GM19463 (cell line): Measurements from ENCODE around the gene MTOR.
"Not testable (repeated sequence)": the region's sequence is repeated elsewhere in the genome, so short reads cannot be mapped to it uniquely, and the experiment has no call there.

Experiments
- ATAC-seq: cut with Tn5 transposase; IDR thresholded peaks from one replicate; pipeline ENCODE4 v1.9.1; 2021; ENCODE audit warnings: mild to moderate bottlenecking, moderate library complexity; ENCODE audit not compliant: unreplicated experiment

The MTOR gene

GRCh38 chr1:11280719-11281376 is 18.5 kb upstream of the MTOR start:
- no peak for ATAC-seq

GRCh38 chr1:11279630-11280029 is 17.3 kb upstream of the MTOR start:
- no peak for ATAC-seq

- no peak for ATAC-seq
These were observed 16.8 kb upstream of the MTOR start for GRCh38 chr1:11279152-11279551.

- peak; percentile 40 for ATAC-seq
These were observed 11.4 kb upstream of the MTOR start for GRCh38 chr1:11273595-11274234.

GRCh38 chr1:11272832-11273594 is 10.7 kb upstream of the MTOR start, which contains the start of gene UBIAD1:
Gene UBIAD1, plus strand, starts transcription at chr1:11273198. Its CDS starts 334 bp downstream, at chr1:11273532.
- peak; percentile 88 for ATAC-seq

GRCh38 chr1:11272544-11272831 is 10.1 kb upstream of the MTOR start:
- ATAC-seq, result no peak

- not testable (repeated sequence) for ATAC-seq
These were observed 5.3 kb upstream of the MTOR start for GRCh38 chr1:11267350-11268337.

- no peak for ATAC-seq
These were observed 4.1 kb upstream of the MTOR start for GRCh38 chr1:11266268-11267074.

- ATAC-seq, result no peak
These were observed 6.1 kb downstream of the MTOR start for GRCh38 chr1:11256299-11256698.

GRCh38 chr1:11253226-11253625 is 9.1 kb downstream of the MTOR start:
- no peak for ATAC-seq

- no peak for ATAC-seq
These were observed 9.8 kb downstream of the MTOR start for GRCh38 chr1:11252538-11252937.

GRCh38 chr1:11248169-11248568 is 14.2 kb downstream of the MTOR start:
- no peak for ATAC-seq

- ATAC-seq, result no peak
These were observed 16.2 kb downstream of the MTOR start for GRCh38 chr1:11245904-11246719.

GRCh38 chr1:11245248-11245647 is 17.1 kb downstream of the MTOR start:
- no peak for ATAC-seq

GRCh38 chr1:11238311-11238710 is 24.0 kb downstream of the MTOR start:
- ATAC-seq, result no peak

GRCh38 chr1:11237356-11237755 is 25.0 kb downstream of the MTOR start:
- no peak for ATAC-seq

GRCh38 chr1:11233208-11233607 is 29.1 kb downstream of the MTOR start:
- ATAC-seq, result no peak

GRCh38 chr1:11229203-11229602 is 33.1 kb downstream of the MTOR start:
- ATAC-seq, result no peak
